HepG2 (cell line): ENCODE measurements around the gene HEYL. TPM values are rescaled to one million over a fixed set of nuclear protein-coding genes. Genes with fewer than 3 reads are reported as not detected.

Experiments
- ATAC-seq: fragments of 200-7000 bp; cut with Tn5 transposase; 3 replicates; pipeline ENCODE4 v1.9.1; 2020; ENCODE audit warnings: mild to moderate bottlenecking, moderate library complexity
- BruUV-seq: library from RNA; stranded (reverse); fragments of 400-500 nt; replicated peaks from 2 replicates; lab custom pipeline; 2021; lab: Mats Ljungman, UMichigan
- CTCF ChIA-PET: fragments of 300-600 bp; formaldehyde crosslinking; extraction: SDS; loops from one replicate; lab custom pipeline; 2021; ENCODE audit warnings: low total read pairs, inconsistent platforms, low intra/inter-chr PET ratio; lab: Yijun Ruan, JAX
- POLR2A ChIA-PET: fragments of 350-600 bp; sonication (Branson Sonifier 250); formaldehyde crosslinking; loops from one replicate; lab custom pipeline; 2020; ENCODE audit warnings: antibody characterized with exemption, inconsistent platforms; lab: Yijun Ruan, JAX
- DNase-seq: peaks from one replicate; pipeline ENCODE4 v3.0.0-alpha.2; 2015; ENCODE audit warnings: low spot score
- FAIRE-seq: peaks from 3 replicates; lab custom pipeline; 2011; peaks lifted over from hg19 to GRCh38; lab: Jason Lieb, UNC
- H2AFZ ChIP-seq: one replicate; pipeline ENCODE4 v1.6.1; 2011; ENCODE audit warnings: low read length, inconsistent platforms
- H3K27ac ChIP-seq: fragments of 300-600 bp; 3 replicates; pipeline ENCODE4 v1.8.0; 2011; ENCODE audit warnings: mixed run types, mild to moderate bottlenecking, mixed read lengths, low read length, inconsistent platforms; ENCODE audit not compliant: insufficient read depth; ENCODE audit errors: extremely low read length
- H3K27me3 ChIP-seq, 2 experiments: fragments of 200-600 bp in 1 of 2; 2 replicates in 1 of 2; 3 replicates in 1 of 2; pipeline versions ENCODE4 v1.6.0 to v1.8.0; 2011; ENCODE audit warnings: low read length in 2 of 2, mild to moderate bottlenecking in 2 of 2, moderate library complexity in 2 of 2, inconsistent platforms in 1 of 2; ENCODE audit not compliant: insufficient read depth in 2 of 2, control insufficient read depth in 1 of 2
- H3K36me3 ChIP-seq, 2 experiments: fragments of 200-600 bp in 1 of 2; replicated peaks in 1 of 2; 2 replicates in 1 of 2; 3 replicates in 1 of 2; pipeline versions ENCODE4 v1.5.1 to v1.8.0; 2011; ENCODE audit warnings: low read length in 2 of 2, inconsistent platforms in 1 of 2; ENCODE audit not compliant: insufficient read depth in 2 of 2, control insufficient read depth in 1 of 2
- H3K4me1 ChIP-seq: 2 replicates; pipeline ENCODE4 v1.5.1; 2012; ENCODE audit warnings: low read length, inconsistent platforms; ENCODE audit not compliant: insufficient read depth
- H3K4me2 ChIP-seq: 2 replicates; pipeline ENCODE4 v1.6.0; 2011; ENCODE audit warnings: low read depth, low read length, inconsistent platforms
- H3K4me3 ChIP-seq, 3 experiments: fragments of 200-600 bp in 1 of 3; sonication (generic), shearing (Covaris generic) in 1 of 3; replicated peaks in 1 of 3; 2 replicates each; pipeline ENCODE4 v1.5.1; 2011 to 2016; ENCODE audit warnings: low read length in 3 of 3, inconsistent platforms in 2 of 3, low read depth in 2 of 3, mild to moderate bottlenecking in 2 of 3, control low read depth in 1 of 3, mixed read lengths in 1 of 3; ENCODE audit not compliant: insufficient read depth in 1 of 3
- H3K79me2 ChIP-seq: one replicate; pipeline ENCODE4 v1.6.1; 2011; ENCODE audit warnings: low read length, inconsistent platforms; ENCODE audit not compliant: insufficient read depth
- H3K9ac ChIP-seq: 2 replicates; pipeline ENCODE4 v1.6.0; 2011; ENCODE audit warnings: mild to moderate bottlenecking, low read depth, low read length, inconsistent platforms; ENCODE audit not compliant: insufficient read depth
- H3K9me3 ChIP-seq: 2 replicates; pipeline ENCODE4 v1.5.1; 2012; ENCODE audit warnings: mild to moderate bottlenecking, low read length
- H4K20me1 ChIP-seq: 2 replicates; pipeline ENCODE4 v1.6.0; 2011; ENCODE audit warnings: inconsistent platforms, mild to moderate bottlenecking, low read length, moderate library complexity; ENCODE audit not compliant: insufficient read depth
- ADNP ChIP-seq: sonication (generic); formaldehyde crosslinking; IDR thresholded peaks from 2 replicates; pipeline ENCODE4 v1.4.0; 2020; ENCODE audit warnings: missing genetic modification reagents
- AHR ChIP-seq: IDR thresholded peaks from 2 replicates; pipeline ENCODE4 v1.6.1; 2018; ENCODE audit warnings: missing genetic modification reagents, missing compliant biosample characterization
- ATF1 ChIP-seq: IDR thresholded peaks from 2 replicates; pipeline ENCODE4 v1.6.1; 2016; ENCODE audit warnings: mild to moderate bottlenecking, control low read depth
- BATF2 ChIP-seq: sonication (generic); formaldehyde crosslinking; IDR thresholded peaks from 2 replicates; pipeline ENCODE4 v1.8.0; 2022; ENCODE audit warnings: mild to moderate bottlenecking, missing genetic modification reagents, moderate library complexity
- CSRNP2 ChIP-seq: sonication (generic); formaldehyde crosslinking; conservative IDR thresholded peaks from 2 replicates; pipeline ENCODE4 v1.8.0; 2022; ENCODE audit warnings: low read depth, missing genetic modification reagents
- JDP2 ChIP-seq: sonication (generic); formaldehyde crosslinking; IDR thresholded peaks from 2 replicates; pipeline ENCODE4 v1.8.1; 2022; ENCODE audit warnings: missing genetic modification reagents, borderline replicate concordance
- KLF16 ChIP-seq, 2 experiments: sonication (generic) in 1 of 2; formaldehyde crosslinking in 1 of 2; IDR thresholded peaks; 2 replicates each; pipeline versions ENCODE4 v1.6.1 to v1.8.0; 2016 to 2023; ENCODE audit warnings: missing genetic modification reagents in 2 of 2, missing compliant biosample characterization in 1 of 2
- RNF219 ChIP-seq: sonication (generic); formaldehyde crosslinking; IDR thresholded peaks from 2 replicates; pipeline ENCODE4 v1.5.0; 2020; ENCODE audit warnings: mild to moderate bottlenecking, missing genetic modification reagents
- SYNCRIP ChIP-seq: fragments of 200-400 bp; formaldehyde crosslinking; IDR thresholded peaks from 2 replicates; pipeline ENCODE4 v1.6.1; 2018; ENCODE audit warnings: mild to moderate bottlenecking, low read depth, low read length; ENCODE audit not compliant: insufficient read depth
- TEF ChIP-seq: sonication (generic); formaldehyde crosslinking; IDR thresholded peaks from 2 replicates; pipeline ENCODE4 v1.5.0; 2020; ENCODE audit warnings: missing genetic modification reagents
- ZFAT ChIP-seq: sonication (generic); formaldehyde crosslinking; conservative IDR thresholded peaks from 2 replicates; pipeline ENCODE4 v1.8.1; 2023; ENCODE audit warnings: missing genetic modification reagents, inconsistent platforms
- ZMAT3 ChIP-seq: sonication (generic); formaldehyde crosslinking; conservative IDR thresholded peaks from 2 replicates; pipeline ENCODE4 v1.7.0; 2021; ENCODE audit warnings: missing genetic modification reagents
- WGBS: methylation state at CpG from one replicate; pipeline ENCODE4 v1.1.6; 2017; ENCODE audit warnings: low lambda C conversion rate; 5-methylcytosine and 5-hydroxymethylcytosine counted together
- in situ Hi-C: cut with HindIII; loops from 2 replicates; pipeline ENCODE4 v1.10.0; 2017; ENCODE audit warnings: low pct_unique_long_range_greater_than_20kb; ENCODE audit not compliant: extremely low pct_ligation_motif_present
- intact Hi-C: fragments of 100-400 bp; cut with micrococcal nuclease; formaldehyde crosslinking; loops from one replicate; pipeline ENCODE4 v1.10.0; 2022; ENCODE audit not compliant: unreplicated experiment
- polyA plus RNA-seq, 8 experiments: library from polyadenylated mRNA; depleted of rRNA in 3 of 8; stranded (reverse) in 7 of 8; unstranded in 1 of 8; fragments of >200 nt; fragmentation: Illumina TruSeq in 4 of 8; extraction: Trizol in 4 of 8; gene quantifications; 2 replicates each; pipeline versions ENCODE4 v1.2.1 to v1.2.3, GENCODE V29; 2011 to 2016; ENCODE audit warnings: low read depth in 4 of 8, missing spikeins in 1 of 8, mixed read lengths in 1 of 8; ENCODE audit not compliant: insufficient read depth in 1 of 8
- total RNA-seq, 5 experiments: library from RNA; depleted of rRNA; stranded (reverse); fragments of >200 nt; fragmentation: Illumina TruSeq; extraction: Trizol; gene quantifications; 2 replicates each; pipeline ENCODE4 v1.2.3, GENCODE V29; 2016; ENCODE audit warnings: low read depth in 1 of 5
- TF ChIP-seq, protein P1 (sequence below): sonication (generic); formaldehyde crosslinking; IDR thresholded peaks from 2 replicates; pipeline ENCODE4 v1.8.0; 2022; ENCODE audit warnings: mild to moderate bottlenecking, missing genetic modification reagents, borderline replicate concordance
- TF ChIP-seq, protein P2 (sequence below): IDR thresholded peaks from 2 replicates; pipeline ENCODE4 v1.6.1; 2016; ENCODE audit warnings: low read depth, control low read depth
- TF ChIP-seq, protein P3 (sequence below): sonication (generic); formaldehyde crosslinking; IDR thresholded peaks from 2 replicates; pipeline ENCODE4 v1.9.0; 2022; ENCODE audit warnings: low read depth, missing genetic modification reagents

Gene HEYL
- total and polyA plus RNA-seq, 2 of the 13 experiments (the other 11 are each of a cell fraction or from before 2014, with no cell fraction given) = 0.03 to 0.04 TPM

GRCh38 chr1:39623053-39623452 lies 16.4 kb downstream of the HEYL start:
- ChIA-PET POLR2A (no interaction called here), CTCF (no interaction called here)
- no peaks in the 10 kb centered on the region for H3K9me3 ChIP-seq
- H3K27ac ChIP-seq = no peak overlapping the region
- no peaks in the 10 kb centered on the region for H3K4me1 ChIP-seq
- BruUV-seq = no TSS peak
- no peak overlapping the region for H2AFZ ChIP-seq
- no peak overlapping the region for H3K4me2 ChIP-seq
- H3K36me3 ChIP-seq = no peaks in the 10 kb centered on the region
- no peaks in the 10 kb centered on the region for H4K20me1 ChIP-seq
- WGBS = 55% methylated on average over 3 of the region's 6 CpGs
- intact Hi-C loops (no loop called here), in situ Hi-C loops (no loop called here)
- no peak overlapping the region for H3K9ac ChIP-seq
- no peak for DNase-seq
- no peak for FAIRE-seq
- H3K79me2 ChIP-seq = no peaks in the 10 kb centered on the region
- H3K27me3 ChIP-seq = peaks cover 7 to 38% of the 10 kb centered on the region in 2 experiments; a peak in 4 of 5 replicates
- ATAC-seq = peak; percentile 53
- H3K4me3 ChIP-seq = no peak overlapping the region
- TF ChIP-seq BATF2 (CRISPR knock-in tag) (no peak), AHR (no peak), JDP2 (CRISPR knock-in tag) (no peak), ADNP (no peak), ZFAT (no peak), CSRNP2 (CRISPR knock-in tag) (no peak), SYNCRIP (no peak), TEF (CRISPR knock-in tag) (no peak), ATF1 (CRISPR knock-in tag) (no peak), RNF219 (CRISPR knock-in tag) (no peak), ZMAT3 (CRISPR knock-in tag) (no peak), KLF16 (CRISPR knock-in tag; IDR thresholded peaks at IDR 0.05) (no peak)
- TF ChIP-seq, protein P1, sequence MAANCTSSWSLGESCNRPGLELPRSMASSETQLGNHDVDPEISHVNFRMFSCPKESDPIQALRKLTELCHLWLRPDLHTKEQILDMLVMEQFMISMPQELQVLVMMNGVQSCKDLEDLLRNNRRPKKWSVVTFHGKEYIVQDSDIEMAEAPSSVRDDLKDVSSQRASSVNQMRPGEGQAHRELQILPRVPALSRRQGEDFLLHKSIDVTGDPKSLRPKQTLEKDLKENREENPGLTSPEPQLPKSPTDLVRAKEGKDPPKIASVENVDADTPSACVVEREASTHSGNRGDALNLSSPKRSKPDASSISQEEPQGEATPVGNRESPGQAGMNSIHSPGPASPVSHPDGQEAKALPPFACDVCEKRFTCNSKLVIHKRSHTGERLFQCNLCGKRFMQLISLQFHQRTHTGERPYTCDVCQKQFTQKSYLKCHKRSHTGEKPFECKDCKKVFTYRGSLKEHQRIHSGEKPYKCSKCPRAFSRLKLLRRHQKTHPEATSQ = no peak
- TF ChIP-seq, protein P2, sequence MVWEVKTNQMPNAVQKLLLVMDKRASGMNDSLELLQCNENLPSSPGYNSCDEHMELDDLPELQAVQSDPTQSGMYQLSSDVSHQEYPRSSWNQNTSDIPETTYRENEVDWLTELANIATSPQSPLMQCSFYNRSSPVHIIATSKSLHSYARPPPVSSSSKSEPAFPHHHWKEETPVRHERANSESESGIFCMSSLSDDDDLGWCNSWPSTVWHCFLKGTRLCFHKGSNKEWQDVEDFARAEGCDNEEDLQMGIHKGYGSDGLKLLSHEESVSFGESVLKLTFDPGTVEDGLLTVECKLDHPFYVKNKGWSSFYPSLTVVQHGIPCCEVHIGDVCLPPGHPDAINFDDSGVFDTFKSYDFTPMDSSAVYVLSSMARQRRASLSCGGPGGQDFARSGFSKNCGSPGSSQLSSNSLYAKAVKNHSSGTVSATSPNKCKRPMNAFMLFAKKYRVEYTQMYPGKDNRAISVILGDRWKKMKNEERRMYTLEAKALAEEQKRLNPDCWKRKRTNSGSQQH (CRISPR knock-in tag) = no peak
- TF ChIP-seq, protein P3, sequence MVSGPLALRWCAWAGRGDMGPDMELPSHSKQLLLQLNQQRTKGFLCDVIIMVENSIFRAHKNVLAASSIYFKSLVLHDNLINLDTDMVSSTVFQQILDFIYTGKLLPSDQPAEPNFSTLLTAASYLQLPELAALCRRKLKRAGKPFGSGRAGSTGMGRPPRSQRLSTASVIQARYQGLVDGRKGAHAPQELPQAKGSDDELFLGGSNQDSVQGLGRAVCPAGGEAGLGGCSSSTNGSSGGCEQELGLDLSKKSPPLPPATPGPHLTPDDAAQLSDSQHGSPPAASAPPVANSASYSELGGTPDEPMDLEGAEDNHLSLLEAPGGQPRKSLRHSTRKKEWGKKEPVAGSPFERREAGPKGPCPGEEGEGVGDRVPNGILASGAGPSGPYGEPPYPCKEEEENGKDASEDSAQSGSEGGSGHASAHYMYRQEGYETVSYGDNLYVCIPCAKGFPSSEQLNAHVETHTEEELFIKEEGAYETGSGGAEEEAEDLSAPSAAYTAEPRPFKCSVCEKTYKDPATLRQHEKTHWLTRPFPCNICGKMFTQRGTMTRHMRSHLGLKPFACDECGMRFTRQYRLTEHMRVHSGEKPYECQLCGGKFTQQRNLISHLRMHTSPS (CRISPR knock-in tag) = no peak
